GM21825 (cell line): ENCODE results near the gene HTR3C.
A peak's percentile ranks its signal among the peaks of the same experiment; 100 is the strongest.
"Not testable (repeated sequence)": the region's sequence is repeated elsewhere in the genome, so short reads cannot be mapped to it uniquely, and the experiment has no call there.

ENCODE experiments used
- ATAC-seq: cut with Tn5 transposase; IDR thresholded peaks from one replicate; pipeline ENCODE4 v1.9.1; 2021; ENCODE audit warnings: mild to moderate bottlenecking, moderate library complexity; ENCODE audit not compliant: unreplicated experiment

HTR3C gene, protein sequence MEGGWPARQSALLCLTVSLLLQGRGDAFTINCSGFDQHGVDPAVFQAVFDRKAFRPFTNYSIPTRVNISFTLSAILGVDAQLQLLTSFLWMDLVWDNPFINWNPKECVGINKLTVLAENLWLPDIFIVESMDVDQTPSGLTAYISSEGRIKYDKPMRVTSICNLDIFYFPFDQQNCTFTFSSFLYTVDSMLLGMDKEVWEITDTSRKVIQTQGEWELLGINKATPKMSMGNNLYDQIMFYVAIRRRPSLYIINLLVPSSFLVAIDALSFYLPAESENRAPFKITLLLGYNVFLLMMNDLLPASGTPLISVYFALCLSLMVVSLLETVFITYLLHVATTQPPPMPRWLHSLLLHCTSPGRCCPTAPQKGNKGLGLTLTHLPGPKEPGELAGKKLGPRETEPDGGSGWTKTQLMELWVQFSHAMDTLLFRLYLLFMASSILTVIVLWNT

GRCh38 chr3:184052767-184053166, at the start of gene HTR3C:
Gene HTR3C (plus strand): TSS chr3:184053047. CDS start chr3:184053081, 34 bp downstream.
- no peak for ATAC-seq

- no peak for ATAC-seq
These were observed 49.5 kb upstream of the HTR3C start for GRCh38 chr3:184003187-184003967.

DNA sequence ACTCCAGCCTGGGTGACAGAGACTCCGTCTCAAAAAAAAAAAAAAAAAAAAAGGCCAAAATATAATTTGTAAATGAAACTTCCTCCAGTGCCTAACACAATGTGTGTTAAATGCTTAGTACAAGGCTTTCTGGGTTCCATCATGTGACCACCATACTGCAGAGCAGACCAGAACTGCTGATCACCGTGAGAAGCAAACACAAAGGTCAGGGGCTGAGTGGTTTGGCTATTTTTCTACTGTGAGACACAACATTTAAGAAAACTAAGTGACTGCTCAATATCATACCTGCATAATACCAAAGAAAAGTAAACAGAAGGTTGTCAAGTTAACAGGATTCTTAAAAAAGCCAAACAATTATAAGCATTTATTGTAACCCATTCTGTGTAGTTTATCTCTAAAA, 48.4 kb upstream of the HTR3C start:
- no peak for ATAC-seq

GRCh38 chr3:184005941-184006507, 46.8 kb upstream of the HTR3C start:
- peak; percentile 87 for ATAC-seq

- not testable (repeated sequence) for ATAC-seq
These were observed 45.6 kb upstream of the HTR3C start for GRCh38 chr3:184007143-184007813.

DNA sequence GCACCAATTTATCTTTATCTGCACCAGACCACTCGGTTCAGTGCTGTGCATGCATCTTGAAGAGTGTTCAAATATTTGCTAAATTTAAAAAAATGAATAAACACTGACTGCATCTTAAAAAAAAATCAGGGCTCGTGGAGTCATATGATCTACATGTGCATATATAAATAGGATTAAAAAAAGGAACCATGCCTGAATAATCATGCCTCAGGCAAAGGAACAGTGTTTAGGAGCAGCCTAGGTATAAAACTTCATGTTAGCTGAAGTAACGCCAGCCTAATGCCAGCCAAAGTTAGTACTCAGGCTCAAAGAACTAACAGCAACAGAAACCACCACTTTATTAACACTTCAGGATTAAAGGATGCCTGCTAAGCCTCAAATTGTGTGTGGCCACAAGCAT, 44.7 kb upstream of the HTR3C start:
- no peak for ATAC-seq

DNA sequence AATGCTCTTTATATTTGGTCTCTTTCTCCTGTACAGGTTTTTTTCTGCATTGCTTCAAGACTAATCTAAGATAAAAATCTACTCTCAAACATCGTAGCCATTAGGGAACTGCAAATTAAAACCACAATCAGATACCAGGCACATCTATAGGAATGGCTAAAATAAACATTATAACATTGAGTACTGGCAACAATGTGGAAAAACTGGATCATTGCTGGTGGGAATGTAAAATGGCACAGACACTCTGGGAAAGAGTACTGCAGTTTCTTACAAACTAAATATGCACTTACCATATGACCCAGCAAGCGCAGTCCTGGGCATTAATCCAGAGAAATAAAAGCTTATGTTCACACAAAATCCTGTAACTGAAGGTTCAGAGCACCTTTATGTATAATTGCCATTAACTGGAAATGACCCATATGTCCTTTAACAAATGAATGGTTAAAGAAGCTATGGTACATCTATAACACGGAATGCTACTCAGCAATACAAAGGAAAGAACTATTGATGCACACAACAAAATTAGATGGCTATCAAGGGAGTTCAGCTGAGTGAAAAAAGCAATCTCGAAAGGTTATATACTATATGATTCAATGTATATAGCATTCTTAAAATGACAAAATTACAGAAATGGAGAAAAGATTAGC, 41.5 kb upstream of the HTR3C start:
- no peak for ATAC-seq

DNA sequence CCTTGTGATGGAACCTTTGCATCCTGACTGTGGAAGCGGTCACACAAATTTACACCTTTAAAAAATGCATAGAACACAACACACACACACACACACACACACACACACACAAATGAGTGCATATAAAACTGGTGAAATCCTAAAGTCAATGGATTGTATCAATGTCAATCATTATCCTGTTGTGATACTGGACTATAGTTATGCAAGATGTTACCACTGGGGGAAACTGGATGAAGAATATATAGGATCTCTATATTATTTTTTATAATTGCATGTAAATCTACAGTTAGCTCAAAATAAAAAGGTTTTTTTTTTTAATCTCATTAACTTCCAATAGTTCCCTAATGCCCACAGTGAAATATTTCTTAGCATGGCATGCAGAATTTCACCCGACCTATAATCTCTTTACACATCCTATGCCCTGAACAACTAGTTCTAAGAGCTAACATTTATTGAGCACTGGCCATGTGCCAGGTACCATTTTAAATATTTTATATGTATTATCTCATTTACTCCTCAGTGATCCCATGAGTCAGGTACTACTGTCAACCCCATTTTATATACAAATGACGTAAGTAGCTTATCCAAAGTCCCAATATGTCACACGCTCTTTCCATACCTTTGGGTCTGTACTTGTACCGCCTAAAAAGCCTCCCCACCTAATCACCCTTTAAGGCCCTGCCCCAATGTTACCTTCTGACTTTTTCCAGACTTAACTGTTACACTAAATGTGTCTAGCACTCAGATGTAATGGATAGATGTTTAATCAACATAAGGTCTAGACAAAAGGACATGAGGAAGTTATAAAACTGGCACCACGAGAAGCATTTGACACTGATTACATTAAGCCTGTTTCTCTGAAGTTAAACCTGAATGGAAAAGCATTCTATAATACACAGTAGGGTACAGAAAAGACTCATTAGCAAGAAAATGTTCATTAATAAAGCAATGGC, 40.6 kb upstream of the HTR3C start:
- no peak for ATAC-seq

GRCh38 chr3:184015381-184016019, 37.3 kb upstream of the HTR3C start:
- ATAC-seq: no peak

DNA sequence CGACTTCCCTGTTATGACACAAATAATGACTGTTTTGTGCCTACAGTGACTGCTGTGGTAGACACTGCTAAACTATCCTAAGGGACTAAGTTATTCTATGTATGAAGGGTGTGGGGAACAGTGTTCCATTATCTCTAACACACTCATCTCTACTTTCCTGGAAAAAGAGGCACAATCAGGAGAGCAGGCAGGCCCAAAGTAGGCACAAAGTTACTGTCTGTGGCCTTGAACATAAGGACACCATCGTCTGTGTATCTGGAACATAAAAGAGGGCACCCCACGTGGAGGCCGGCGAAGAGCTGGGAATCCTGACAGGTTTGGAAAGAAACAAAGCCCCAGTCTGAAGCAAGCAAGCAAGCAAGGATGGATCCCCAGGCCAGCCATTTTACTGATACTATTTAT, 36.7 kb upstream of the HTR3C start:
- no peak for ATAC-seq

GRCh38 chr3:184016811-184017671, 35.8 kb upstream of the HTR3C start:
- ATAC-seq: peak; percentile 78

DNA sequence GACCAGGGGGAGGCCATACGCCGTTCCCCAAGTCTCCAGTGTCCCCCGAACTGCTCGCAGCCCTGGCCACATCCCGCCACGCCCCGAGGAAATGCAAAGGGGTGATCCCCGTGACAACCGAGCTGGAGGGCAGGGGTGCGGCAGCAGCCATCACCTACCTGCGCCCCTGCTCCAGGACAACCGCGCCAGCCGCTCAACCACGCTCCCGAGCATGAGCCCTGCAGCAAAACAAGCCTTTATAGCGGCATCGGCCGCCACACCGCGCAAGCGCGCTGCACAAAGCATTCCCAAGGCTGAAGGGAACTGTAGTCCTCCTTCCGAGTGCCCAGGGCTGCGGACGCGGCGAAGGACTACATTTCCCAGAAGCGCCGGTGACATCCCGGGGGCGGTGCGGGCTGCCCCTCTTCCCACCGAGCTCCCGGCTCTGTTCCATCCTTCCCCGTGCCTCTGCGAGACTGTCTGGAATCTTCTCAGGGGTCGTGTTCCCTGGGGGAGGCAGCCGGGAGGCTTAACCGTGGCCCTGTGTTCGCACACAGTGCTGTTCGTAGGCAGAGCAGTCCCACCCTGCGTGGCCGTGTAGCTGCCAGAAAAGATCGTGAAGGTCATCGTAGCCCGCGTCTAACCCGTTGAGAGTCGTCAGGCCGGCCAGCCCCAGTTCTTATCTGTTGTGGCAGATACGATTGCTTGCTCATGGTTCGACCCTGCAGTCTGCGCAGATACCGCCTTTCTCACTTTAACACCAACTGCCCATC, 35.0 kb upstream of the HTR3C start, which contains the start of gene ABCC5:
TSS of gene ABCC5 (minus strand) at position 213 of the 752 bp plus-strand sequence. CDS start 3,492 bp downstream, outside the sequence.
- peak; percentile 97 for ATAC-seq

DNA sequence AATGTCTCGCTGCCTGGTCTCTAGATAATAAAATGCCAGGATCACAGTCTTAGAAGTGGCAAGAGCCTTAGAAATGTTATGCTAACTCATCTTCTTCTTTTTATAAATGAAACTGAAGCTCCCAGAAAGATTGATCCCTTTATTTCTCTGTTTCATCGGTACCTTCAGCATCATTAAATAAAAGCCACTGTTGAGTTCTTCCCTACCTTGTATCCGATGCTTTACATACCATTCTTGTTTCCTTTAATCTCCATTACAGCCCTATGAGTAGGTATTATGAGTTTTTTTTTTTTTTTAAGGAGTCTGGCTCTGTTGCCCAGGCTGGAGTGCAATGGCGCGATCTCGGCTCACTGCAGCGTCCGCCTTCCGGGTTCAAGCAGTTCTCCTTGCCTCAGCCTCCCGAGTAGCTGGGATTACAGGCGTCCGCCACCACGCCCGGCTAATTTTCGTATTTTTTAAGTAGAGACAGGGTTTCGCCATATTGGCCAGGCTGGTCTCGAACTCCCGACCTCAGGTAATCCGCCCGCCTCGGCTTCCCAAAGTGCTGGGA, 34.3 kb upstream of the HTR3C start:
- no peak for ATAC-seq

DNA sequence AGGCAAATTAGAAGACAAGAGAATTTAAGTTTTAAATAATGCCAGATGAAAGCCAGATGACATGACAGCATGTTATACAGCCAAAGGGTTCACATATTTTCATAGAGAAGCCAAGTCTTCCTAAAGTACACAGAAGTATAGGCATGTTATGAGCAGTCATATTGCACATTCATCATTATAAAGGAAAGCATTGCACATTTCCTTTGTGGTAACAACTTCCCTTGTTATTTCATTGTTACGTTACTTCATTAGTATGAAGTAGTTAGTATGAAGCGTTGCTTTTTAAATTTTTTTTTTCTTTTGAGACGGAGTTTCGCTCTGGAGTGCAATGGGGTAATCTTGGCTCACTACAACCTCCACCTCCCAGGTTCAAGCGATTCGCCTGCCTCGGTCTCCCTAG, 30.5 kb upstream of the HTR3C start:
- no peak for ATAC-seq

DNA sequence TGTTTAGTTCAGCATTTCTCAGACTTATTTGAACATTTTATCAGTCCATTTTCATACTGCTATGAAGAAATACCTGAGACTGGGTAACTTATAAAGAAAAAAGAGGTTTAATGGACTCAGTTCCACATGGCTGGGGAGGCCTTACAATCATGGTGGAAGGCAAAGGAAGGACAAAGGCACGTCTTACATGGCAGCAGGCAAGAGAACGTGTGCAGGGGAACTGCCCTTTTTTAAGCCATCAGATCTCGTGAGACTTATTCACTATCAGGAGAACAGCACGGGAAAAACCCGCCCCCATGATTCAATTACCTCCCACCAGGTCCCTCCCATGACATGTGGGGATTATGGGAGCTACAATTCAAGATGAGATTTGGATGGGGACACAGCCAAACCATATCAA, 27.6 kb upstream of the HTR3C start:
- ATAC-seq: not testable (repeated sequence)

- not testable (repeated sequence) for ATAC-seq
These were observed 24.5 kb upstream of the HTR3C start for GRCh38 chr3:184028275-184028890.
